Activated CD8-positive, alpha-beta T cell treated with anti-CD3 and anti-CD28 coated beads for 36 hours (primary cell): Measurements from ENCODE around the gene DRG2. TPM values are rescaled to one million over a fixed set of nuclear protein-coding genes. Genes with fewer than 3 reads are reported as not detected.

Experiments
- ATAC-seq: fragments of 200-7000 bp; cut with Tn5 transposase; one replicate; pipeline ENCODE4 v1.10.0; 2021; ENCODE audit warnings: mild to moderate bottlenecking, moderate library complexity
- CTCF ChIA-PET: fragments of 350-600 bp; sonication (Branson Sonifier 250); formaldehyde crosslinking; loops from one replicate; lab custom pipeline; 2021; ENCODE audit warnings: antibody characterized with exemption; lab: Charles Lee
- POLR2A ChIA-PET: fragments of 350-600 bp; sonication (Branson Sonifier 250); formaldehyde crosslinking; loops from one replicate; lab custom pipeline; 2021; ENCODE audit warnings: antibody characterized with exemption; lab: Charles Lee
- DNase-seq: peaks from one replicate; pipeline ENCODE4 v3.0.0-alpha.2; 2020
- H3K27ac Mint-ChIP-seq: one replicate; pipeline ENCODE4 v1.8.0; 2021; ENCODE audit warnings: mild to moderate bottlenecking, mixed read lengths
- H3K27me3 Mint-ChIP-seq: one replicate; pipeline ENCODE4 v1.8.0; 2021; ENCODE audit warnings: mixed read lengths
- H3K36me3 Mint-ChIP-seq: one replicate; pipeline ENCODE4 v1.8.0; 2021; ENCODE audit warnings: low read depth, mixed read lengths
- H3K4me1 Mint-ChIP-seq: one replicate; pipeline ENCODE4 v1.8.0; 2021; ENCODE audit warnings: low read depth, mixed read lengths
- H3K4me3 Mint-ChIP-seq: one replicate; pipeline ENCODE4 v1.8.0; 2021; ENCODE audit warnings: mild to moderate bottlenecking, moderate library complexity, mixed read lengths
- H3K9me3 Mint-ChIP-seq: one replicate; pipeline ENCODE4 v1.8.0; 2021; ENCODE audit warnings: mixed read lengths
- intact Hi-C: fragments of 100-400 bp; cut with micrococcal nuclease; formaldehyde crosslinking; loops from one replicate; pipeline ENCODE4 v1.10.0; 2022
- total RNA-seq, 2 experiments: library from RNA; stranded (reverse); gene quantifications; one replicate each; pipeline ENCODE4 v1.2.3, GENCODE V29; 2021
- TF ChIP-seq, protein P1 (sequence below): fragments of 200-600 bp; IDR thresholded peaks from one replicate; pipeline ENCODE4 v1.8.0; 2022; ENCODE audit warnings: antibody characterized with exemption, mild to moderate bottlenecking

The DRG2 gene
- total RNA-seq, 2 experiments from 2014 or later: 45.0 to 45.1 TPM

DNA sequence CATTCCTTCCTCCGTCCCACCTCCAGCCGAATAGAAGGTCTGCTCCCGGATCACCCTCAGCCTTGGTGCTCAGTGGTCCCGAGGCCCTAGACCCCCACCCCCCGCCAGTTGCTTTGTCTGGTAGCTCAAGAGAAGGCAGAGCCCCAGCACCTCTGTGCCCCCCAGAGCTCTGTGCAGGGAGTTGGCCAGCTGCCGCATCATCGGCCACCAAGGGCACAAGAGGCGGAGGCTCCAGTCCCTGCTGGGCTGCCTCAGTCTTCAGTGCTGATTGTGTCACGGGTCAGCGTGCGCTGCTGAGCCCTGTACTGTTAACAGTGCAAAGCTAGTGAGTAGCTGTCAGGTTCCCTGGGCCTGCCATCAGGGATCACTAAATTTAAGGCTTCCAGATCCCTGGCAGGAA lies 22.2 kb upstream of the DRG2 start:
- no peaks in the 10 kb centered on the region for H3K4me1 Mint-ChIP-seq
- no peak for ATAC-seq
- POLR2A ChIA-PET: no interaction called here
- no peak overlapping the region for H3K27ac Mint-ChIP-seq
- CTCF ChIA-PET: no interaction called here
- intact Hi-C loops: no loop called here
- no peak for DNase-seq
- H3K27me3 Mint-ChIP-seq: no peaks in the 10 kb centered on the region
- peaks cover 2% of the 10 kb centered on the region for H3K36me3 Mint-ChIP-seq
- H3K9me3 Mint-ChIP-seq: no peaks in the 10 kb centered on the region
- TF ChIP-seq, protein P1, sequence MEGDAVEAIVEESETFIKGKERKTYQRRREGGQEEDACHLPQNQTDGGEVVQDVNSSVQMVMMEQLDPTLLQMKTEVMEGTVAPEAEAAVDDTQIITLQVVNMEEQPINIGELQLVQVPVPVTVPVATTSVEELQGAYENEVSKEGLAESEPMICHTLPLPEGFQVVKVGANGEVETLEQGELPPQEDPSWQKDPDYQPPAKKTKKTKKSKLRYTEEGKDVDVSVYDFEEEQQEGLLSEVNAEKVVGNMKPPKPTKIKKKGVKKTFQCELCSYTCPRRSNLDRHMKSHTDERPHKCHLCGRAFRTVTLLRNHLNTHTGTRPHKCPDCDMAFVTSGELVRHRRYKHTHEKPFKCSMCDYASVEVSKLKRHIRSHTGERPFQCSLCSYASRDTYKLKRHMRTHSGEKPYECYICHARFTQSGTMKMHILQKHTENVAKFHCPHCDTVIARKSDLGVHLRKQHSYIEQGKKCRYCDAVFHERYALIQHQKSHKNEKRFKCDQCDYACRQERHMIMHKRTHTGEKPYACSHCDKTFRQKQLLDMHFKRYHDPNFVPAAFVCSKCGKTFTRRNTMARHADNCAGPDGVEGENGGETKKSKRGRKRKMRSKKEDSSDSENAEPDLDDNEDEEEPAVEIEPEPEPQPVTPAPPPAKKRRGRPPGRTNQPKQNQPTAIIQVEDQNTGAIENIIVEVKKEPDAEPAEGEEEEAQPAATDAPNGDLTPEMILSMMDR: no peak
- H3K4me3 Mint-ChIP-seq: no peak overlapping the region

DNA sequence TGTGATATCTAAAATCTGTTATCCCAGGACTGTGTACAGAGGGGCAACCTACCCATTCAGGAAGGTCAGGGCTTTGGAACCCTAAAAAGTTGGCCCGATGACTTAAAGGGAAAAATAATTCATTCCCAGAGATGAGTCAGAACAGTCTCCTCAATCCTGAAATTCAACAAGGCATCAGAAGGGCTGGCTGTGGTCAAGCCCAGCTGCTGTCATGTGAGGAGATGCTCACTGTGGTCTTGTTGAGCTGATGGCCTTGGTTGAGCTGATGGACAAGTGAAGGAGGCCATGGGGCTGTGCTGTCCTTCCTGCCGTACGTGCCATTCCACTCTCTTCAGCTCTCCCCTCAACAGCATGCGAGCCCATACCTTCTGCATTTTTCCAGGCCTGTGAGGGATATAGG lies 20.9 kb upstream of the DRG2 start:
- H3K27ac Mint-ChIP-seq: no peak overlapping the region
- DNase-seq: no peak
- intact Hi-C loops: no loop called here
- H3K27me3 Mint-ChIP-seq: no peaks in the 10 kb centered on the region
- CTCF ChIA-PET: no interaction called here
- TF ChIP-seq, protein P1: no peak
- POLR2A ChIA-PET: no interaction called here
- ATAC-seq: no peak
- no peaks in the 10 kb centered on the region for H3K9me3 Mint-ChIP-seq
- no peak overlapping the region for H3K4me3 Mint-ChIP-seq
- peaks cover 2% of the 10 kb centered on the region for H3K36me3 Mint-ChIP-seq
- peaks cover 2% of the 10 kb centered on the region for H3K4me1 Mint-ChIP-seq

DNA sequence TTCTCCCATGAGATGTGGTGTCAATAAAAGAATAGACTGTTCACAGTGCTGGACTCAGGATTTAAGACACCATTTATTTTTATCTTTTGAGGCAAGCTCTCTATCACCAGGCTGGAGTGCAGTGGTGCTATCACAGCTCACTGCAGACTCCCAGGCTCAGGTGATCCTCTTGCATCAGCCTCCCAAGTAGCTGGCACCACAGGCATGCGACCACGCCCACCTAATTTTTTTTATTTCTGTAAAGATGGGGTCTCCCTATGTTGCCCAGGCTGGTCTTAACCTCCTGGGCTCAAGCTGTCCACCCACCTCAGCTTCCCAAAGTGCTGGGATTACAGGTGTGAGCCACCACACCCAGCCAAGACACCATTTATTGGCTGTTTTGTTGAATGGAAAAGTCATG lies 18.6 kb upstream of the DRG2 start:
- no peak overlapping the region for H3K27ac Mint-ChIP-seq
- intact Hi-C loops: no loop called here
- no peaks in the 10 kb centered on the region for H3K27me3 Mint-ChIP-seq
- ATAC-seq (no peak), DNase-seq (no peak)
- H3K4me1 Mint-ChIP-seq: peaks cover 2% of the 10 kb centered on the region
- POLR2A ChIA-PET: no interaction called here
- TF ChIP-seq, protein P1: no peak
- peaks cover 2% of the 10 kb centered on the region for H3K36me3 Mint-ChIP-seq
- no peaks in the 10 kb centered on the region for H3K9me3 Mint-ChIP-seq
- CTCF ChIA-PET: interaction anchor here (1.7 kb wide), 1 partner anchor 35 kb away, joined by 4 read pairs; no protein-coding TSS in a partner anchor
- no peak overlapping the region for H3K4me3 Mint-ChIP-seq

DNA sequence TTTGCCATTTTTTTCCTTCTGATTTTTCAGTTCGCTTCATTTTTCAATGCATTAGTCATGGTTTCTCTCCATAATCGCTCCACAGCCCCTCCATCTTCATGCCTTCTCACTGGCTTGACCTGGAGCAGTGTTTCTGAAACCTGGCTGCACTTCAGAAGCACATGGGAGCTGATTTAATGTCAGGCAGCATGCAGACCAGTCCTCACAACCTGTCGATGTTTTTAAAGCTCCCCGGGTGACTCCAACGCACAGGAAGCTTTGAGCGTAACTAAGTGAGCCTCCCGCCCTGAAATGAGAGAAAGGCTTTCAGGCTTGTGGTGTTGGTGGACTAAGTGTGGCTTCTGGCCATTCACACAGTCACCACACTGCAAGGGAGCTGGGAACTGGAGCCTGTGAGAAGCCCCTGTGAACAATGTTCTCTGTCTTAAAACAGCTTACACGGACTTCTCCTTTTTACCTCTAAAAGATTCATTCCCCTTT lies 16.8 kb upstream of the DRG2 start:
- DNase-seq (peak; percentile 15), ATAC-seq (peak; percentile 45)
- no peak overlapping the region for H3K27ac Mint-ChIP-seq
- peaks cover 2% of the 10 kb centered on the region for H3K4me1 Mint-ChIP-seq
- ChIA-PET POLR2A (interaction anchor here (1.0 to 1.2 kb wide), 2 partner anchors 22 to 30 kb away, joined by 3 to 4 read pairs; no protein-coding TSS in a partner anchor), CTCF (interaction anchor here (1.3 kb wide), 1 partner anchor 8 kb away, joined by 3 read pairs; no protein-coding TSS in a partner anchor)
- no peaks in the 10 kb centered on the region for H3K27me3 Mint-ChIP-seq
- no peak overlapping the region for H3K4me3 Mint-ChIP-seq
- intact Hi-C loops: no loop called here
- TF ChIP-seq, protein P1: no peak
- no peaks in the 10 kb centered on the region for H3K9me3 Mint-ChIP-seq
- H3K36me3 Mint-ChIP-seq: no peaks in the 10 kb centered on the region

DNA sequence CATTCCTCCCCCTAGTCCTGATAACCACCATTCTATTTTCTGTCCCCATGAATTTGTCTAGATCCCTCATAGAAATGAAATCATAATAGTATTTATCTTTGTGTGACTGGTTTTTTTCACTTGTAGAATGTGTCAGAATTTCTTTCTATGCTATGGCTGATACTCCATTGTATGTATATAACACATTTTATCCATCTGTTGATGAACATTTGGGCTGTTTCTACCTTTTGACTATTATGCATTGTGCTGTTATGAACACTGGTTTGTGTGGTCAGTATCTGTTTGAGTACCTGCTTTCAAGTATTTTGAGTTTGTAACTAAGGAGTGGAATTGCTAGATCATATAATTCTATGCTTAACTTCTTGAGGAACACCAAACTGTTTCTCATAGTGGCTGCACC lies 16.0 kb upstream of the DRG2 start:
- intact Hi-C loops: no loop called here
- TF ChIP-seq, protein P1: no peak
- Mint-ChIP-seq H3K27me3 (no peaks in the 10 kb centered on the region), H3K4me1 (peaks cover 2% of the 10 kb centered on the region), H3K4me3 (no peak overlapping the region), H3K36me3 (no peaks in the 10 kb centered on the region), H3K27ac (no peak overlapping the region), H3K9me3 (no peaks in the 10 kb centered on the region)
- ChIA-PET POLR2A (no interaction called here), CTCF (interaction anchor here (1.3 kb wide), 1 partner anchor 9 kb away, joined by 3 read pairs; no protein-coding TSS in a partner anchor)
- DNase-seq (no peak), ATAC-seq (no peak)
